SK-MEL-5 (cell line): ENCODE data around the gene PTBP2. TPM values are rescaled to one million over a fixed set of nuclear protein-coding genes. Genes with fewer than 3 reads are reported as not detected.
A peak's percentile ranks its signal among the peaks of the same experiment; 100 is the strongest.
"Not testable (repeated sequence)": the region's sequence is repeated elsewhere in the genome, so short reads cannot be mapped to it uniquely, and the experiment has no call there.

Experiments
- DNase-seq: peaks from one replicate; pipeline ENCODE4 v3.0.0-alpha.2; 2016; ENCODE audit warnings: low read depth, low spot score
- in situ Hi-C: cut with HindIII; loops from 2 replicates; pipeline ENCODE4 v1.10.0; 2016; ENCODE audit warnings: low sequenced_read_pairs, high pct_unique_total_duplicates, low pct_unique_long_range_greater_than_20kb
- total RNA-seq: library from RNA; depleted of rRNA; stranded (reverse); fragments of >200 nt; shearing (Covaris generic); gene quantifications from 2 replicates; pipeline ENCODE4 v1.2.3, GENCODE V29; 2014

Gene PTBP2
- total RNA-seq, 1 experiment from 2014 or later, result 17.7 TPM

- no peak for DNase-seq
- in situ Hi-C loops, result no loop called here
These were observed 1.8 kb downstream of the PTBP2 start for GRCh38 chr1:96723377-96723776.

- in situ Hi-C loops, result no loop called here
- no peak for DNase-seq
These were observed 2.4 kb downstream of the PTBP2 start for GRCh38 chr1:96723936-96724335.

GRCh38 chr1:96727860-96728259 is 6.3 kb downstream of the PTBP2 start:
- in situ Hi-C loops, result no loop called here
- DNase-seq, result no peak

GRCh38 chr1:96730574-96731298 is 9.2 kb downstream of the PTBP2 start:
- in situ Hi-C loops, result no loop called here

GRCh38 chr1:96741335-96741734 is 19.8 kb downstream of the PTBP2 start:
- no peak for DNase-seq
- in situ Hi-C loops, result no loop called here

More at GRCh38 chr1:96730574-96731298, 9.2 kb downstream of the PTBP2 start:
- no peak for DNase-seq

GRCh38 chr1:96746440-96747420 is 25.1 kb downstream of the PTBP2 start:
- in situ Hi-C loops, result no loop called here
- DNase-seq, result no peak

- in situ Hi-C loops, result no loop called here
- DNase-seq, result no peak
These were observed 26.0 kb downstream of the PTBP2 start for GRCh38 chr1:96747565-96747964.

GRCh38 chr1:96748078-96748477 is 26.5 kb downstream of the PTBP2 start:
- in situ Hi-C loops, result no loop called here
- DNase-seq, result no peak

- in situ Hi-C loops, result no loop called here
- no peak for DNase-seq
These were observed 28.0 kb downstream of the PTBP2 start for GRCh38 chr1:96749618-96750017.

- no peak for DNase-seq
- in situ Hi-C loops, result no loop called here
These were observed 30.8 kb downstream of the PTBP2 start for GRCh38 chr1:96752394-96752793.

- in situ Hi-C loops, result no loop called here
- DNase-seq, result peak; percentile 13
These were observed 35.2 kb downstream of the PTBP2 start for GRCh38 chr1:96756789-96757188.

- DNase-seq, in situ Hi-C loops: not testable (repeated sequence)
These were observed 41.0 kb downstream of the PTBP2 start for GRCh38 chr1:96762586-96762985.

- in situ Hi-C loops, result no loop called here
- no peak for DNase-seq
These were observed 41.9 kb downstream of the PTBP2 start for GRCh38 chr1:96763514-96763913.

GRCh38 chr1:96764469-96764868 is 42.9 kb downstream of the PTBP2 start:
- DNase-seq, result no peak
- in situ Hi-C loops, result no loop called here

GRCh38 chr1:96771847-96772246 is 50.3 kb downstream of the PTBP2 start:
- in situ Hi-C loops, result no loop called here

GRCh38 chr1:96772349-96772748 is 50.8 kb downstream of the PTBP2 start:
- no peak for DNase-seq
- in situ Hi-C loops, result no loop called here

More at GRCh38 chr1:96771847-96772246, 50.3 kb downstream of the PTBP2 start:
- no peak for DNase-seq

GRCh38 chr1:96772972-96773371 is 51.4 kb downstream of the PTBP2 start:
- no peak for DNase-seq
- in situ Hi-C loops, result no loop called here

- DNase-seq, result no peak
- in situ Hi-C loops, result no loop called here
These were observed 60.6 kb downstream of the PTBP2 start for GRCh38 chr1:96782206-96782605.

- in situ Hi-C loops, result no loop called here
- no peak for DNase-seq
These were observed 61.3 kb downstream of the PTBP2 start for GRCh38 chr1:96782856-96783255.
